Activated CD8-positive, alpha-beta memory T cell treated with anti-CD3 and anti-CD28 coated beads, Interleukin-2, amount 50 U/mL, for 24 hours (primary cell): ENCODE data around the gene RGS17.

ENCODE experiments used
- DNase-seq: peaks from one replicate; pipeline ENCODE4 v3.0.0-alpha.2; 2020; ENCODE audit errors: extremely low read depth

The RGS17 gene

DNA sequence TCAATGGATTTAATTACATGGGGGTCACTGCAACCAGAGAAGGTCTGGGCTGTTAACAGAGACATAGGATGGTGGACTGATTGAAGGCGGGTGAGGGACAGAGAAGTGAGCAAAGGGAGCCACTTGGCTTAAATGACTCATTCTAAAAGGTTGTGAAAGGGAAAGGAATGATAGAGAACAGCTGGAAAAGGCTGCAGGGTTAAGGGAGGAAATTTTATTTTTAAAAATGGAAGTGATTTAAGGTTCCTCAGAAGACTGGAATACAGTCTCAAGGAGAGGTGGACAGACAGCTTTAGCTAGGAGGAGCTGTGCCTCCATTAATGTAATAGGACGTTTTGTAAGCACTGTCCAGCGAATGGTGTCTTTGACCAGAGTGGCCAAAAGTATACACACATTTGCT, 46.7 kb downstream of the RGS17 start:
- no peak for DNase-seq

DNA sequence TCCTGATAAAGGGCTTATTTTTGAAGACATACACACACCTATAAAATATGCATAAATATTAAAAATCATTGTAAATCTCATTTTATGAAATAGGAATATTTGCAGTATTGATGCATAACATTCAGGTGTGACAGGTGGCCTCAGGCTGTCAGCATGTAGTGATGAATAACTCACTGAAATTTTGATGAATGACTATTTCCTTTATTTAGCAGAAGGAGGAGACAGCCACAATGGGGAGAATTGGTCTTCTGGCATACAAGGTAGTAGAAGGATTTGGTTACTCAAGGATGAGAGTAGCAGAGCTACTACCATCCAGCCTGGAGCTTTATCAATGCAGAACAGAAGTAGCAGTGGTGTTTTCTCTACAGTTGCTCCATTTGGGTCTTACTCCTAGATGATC, 47.2 kb downstream of the RGS17 start:
- DNase-seq = no peak

DNA sequence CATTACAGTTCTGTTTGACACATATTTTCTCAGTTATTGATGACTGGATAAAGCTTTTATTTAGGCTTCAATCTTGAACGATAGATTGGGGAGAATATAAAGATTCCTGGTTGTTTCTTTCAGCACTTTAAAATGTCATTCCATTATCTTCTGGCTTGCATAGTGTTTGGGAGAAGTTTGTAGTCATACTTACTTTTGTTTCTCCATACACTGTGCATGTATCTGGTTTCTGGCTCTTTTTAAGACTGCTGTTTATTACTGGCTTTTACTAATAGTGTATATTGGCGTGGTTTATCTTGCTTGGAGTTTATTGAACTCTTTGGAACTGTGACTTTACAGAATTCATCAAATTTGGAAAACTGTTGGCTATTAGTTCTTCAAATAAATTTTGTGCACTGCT, 49.2 kb downstream of the RGS17 start:
- no peak for DNase-seq

DNA sequence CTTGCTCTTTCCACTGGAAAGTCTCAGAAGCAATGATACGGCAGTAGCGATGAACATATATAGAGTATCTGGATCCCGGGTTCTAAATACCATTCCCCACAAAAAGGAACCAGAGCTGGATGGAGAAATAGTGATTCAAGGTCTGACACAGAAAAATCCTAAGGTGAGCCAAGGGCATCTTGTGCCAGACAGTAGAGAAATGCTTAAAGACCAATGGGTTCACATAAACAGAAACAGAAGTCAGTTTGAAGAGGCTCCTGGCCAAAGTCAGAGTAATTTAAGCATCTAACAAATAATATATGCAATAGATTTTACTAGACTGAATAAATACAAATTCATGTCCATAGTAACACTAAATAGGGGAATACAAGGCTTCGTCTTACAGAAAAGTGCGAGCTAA, 54.7 kb downstream of the RGS17 start:
- DNase-seq = no peak

DNA sequence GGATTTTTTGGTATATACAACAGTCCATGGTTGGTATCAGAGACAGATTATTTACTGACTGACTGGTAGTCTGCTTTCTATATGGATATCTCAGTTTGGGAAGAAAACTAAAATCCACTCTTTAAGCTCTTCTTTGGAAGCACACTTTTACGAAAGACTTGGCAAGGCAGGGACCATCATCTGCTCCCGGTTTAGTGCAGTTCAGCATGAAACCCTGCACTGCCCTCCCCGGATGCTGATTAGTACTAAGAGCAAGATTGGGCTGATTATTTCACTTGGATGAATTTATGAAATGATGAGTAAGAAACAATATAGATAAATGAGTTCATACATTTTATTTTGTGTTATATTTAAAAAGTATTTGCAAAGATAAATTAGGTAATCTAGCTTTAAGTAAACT, 56.3 kb downstream of the RGS17 start:
- DNase-seq = no peak

DNA sequence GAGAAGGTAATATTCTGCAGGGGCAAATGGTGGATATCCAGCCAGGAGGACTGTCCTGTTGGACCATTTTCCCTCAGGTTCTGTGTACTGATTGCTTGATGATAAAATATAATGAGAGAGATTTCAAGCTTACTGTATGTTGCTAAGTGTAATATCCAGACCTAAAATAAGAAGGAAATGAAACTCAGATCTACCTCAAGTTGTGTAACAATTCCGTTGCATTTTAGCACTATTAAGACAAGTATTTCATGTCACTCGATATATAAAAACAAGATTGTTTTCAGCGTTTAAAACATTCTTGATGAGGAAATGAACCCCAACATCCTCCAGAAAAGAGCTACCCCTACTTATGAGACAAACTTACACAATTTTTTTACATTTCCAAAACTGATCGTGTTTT, 57.2 kb downstream of the RGS17 start:
- no peak for DNase-seq

DNA sequence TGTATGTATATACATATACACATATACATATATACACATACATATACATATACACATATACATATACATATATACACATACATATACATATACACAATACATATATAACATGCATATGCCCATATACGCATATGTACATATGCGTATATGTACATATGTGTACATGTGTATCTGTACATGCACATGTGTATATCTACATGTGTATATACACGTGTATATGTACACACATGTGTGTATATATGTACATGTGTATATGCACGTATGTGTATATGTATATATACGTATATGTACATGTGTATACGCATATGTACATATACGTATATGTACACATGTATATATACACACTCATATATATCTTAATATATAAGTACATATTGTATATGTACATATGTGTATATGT, 60.3 kb downstream of the RGS17 start:
- no peak for DNase-seq

DNA sequence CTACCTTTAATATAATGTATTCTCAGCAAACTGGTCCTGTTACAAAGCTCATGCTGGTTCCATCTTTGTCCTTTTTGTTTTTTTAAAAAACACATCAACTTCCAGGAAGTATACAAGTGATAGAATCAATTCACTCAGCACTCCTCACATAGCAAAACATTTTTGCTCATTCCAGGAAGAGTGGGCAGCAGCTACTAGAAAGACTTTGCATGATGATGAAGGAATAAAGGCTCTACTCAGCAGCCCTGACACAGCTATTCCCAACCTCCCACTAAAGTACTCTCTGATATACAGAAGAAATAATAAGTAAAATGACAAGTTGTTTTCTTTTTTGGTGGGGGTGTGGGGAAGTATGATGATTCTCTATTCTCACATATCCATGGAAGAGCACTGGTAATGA, 61.2 kb downstream of the RGS17 start:
- DNase-seq = no peak

DNA sequence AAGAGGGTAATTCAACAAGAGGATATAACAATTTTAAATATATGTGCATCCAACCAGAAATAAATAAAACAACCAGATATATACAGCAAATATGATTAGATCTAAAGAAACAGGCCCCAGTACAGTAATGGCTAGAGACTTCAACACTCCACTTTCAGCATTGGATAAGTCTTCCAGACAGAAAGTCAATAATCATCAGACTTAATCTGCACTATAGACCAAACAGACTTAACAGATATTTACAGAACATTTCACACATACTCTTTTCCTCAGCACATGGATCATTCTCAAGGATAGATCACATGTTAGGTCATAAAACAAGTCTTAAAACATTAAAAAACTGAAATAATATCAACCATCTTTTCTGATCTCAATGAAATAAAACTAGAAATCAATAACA, 65.9 kb downstream of the RGS17 start:
- DNase-seq = no peak

DNA sequence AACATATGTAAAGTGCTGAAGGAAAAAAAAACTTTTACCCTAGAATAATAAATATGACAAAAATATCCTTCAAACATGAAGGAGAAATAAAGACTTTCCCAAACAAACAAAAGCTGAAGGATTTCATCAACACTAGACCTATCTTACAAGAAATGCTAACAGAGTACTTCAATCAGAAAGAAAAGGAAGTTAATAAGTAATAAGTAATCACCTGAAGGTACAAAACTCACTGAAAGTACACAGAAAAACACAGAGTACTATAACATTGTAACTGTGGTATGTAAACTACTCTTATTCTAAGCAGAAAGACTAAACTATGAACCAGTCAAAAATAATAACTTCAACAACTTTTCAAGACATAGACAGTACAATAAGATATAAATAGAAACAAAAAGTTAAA, 67.1 kb downstream of the RGS17 start:
- no peak for DNase-seq

DNA sequence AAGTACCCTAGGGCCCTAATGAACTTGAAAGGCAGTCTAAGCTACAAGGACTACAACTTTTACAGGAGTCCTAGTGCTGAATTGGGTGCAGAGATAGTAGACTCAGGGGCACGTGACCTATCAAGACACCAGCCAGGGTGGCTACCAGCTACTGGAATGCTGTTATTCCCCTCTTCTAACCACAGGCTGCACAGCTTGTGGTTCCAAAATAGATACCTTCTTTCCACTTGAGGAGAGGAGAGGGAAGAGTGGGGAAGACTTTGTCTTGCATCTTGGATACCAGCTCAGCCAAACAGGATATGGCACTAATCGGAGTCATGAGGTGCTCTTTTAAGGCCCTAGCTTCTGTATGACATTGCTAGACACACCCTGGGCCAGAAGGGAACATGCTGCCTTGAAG, 68.6 kb downstream of the RGS17 start:
- DNase-seq = no peak

DNA sequence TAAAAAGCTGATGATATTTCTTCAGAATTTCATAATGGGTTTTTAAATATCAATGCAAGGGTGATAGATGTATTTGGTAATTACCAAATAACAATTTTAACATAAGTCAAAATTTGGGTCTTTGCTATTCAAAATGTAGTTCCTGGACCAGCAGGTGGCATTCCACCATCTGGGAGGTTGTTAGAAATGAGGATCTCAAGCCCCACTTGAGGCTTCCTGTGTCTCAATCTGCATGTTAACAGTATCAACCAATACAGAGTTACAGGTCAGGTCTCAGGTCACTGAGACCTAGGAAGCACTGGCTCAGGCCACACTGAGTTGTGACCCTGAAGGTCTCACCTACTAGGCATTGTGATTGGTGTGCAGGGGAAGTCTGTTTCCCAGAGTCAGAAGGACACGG, 71.3 kb downstream of the RGS17 start:
- DNase-seq = no peak

DNA sequence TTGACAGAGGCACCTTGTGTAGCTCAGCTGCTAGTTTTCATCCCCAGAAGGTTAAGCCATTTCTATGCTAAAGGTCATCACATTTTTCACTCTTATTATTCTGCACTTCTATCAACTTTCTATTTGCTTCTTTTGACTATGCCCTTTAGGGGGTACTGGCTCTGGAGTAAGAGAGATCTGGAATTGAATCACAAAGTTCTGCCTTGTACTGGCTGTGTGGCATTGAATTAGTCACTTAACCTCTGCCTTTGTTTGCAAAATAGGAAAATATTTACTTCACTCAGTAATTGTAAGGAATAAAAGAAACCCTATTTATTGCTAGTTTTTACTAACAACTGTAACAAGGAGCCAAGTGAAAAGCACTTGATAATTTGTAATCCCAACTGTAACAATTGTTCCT, 71.8 kb downstream of the RGS17 start:
- DNase-seq = no peak

DNA sequence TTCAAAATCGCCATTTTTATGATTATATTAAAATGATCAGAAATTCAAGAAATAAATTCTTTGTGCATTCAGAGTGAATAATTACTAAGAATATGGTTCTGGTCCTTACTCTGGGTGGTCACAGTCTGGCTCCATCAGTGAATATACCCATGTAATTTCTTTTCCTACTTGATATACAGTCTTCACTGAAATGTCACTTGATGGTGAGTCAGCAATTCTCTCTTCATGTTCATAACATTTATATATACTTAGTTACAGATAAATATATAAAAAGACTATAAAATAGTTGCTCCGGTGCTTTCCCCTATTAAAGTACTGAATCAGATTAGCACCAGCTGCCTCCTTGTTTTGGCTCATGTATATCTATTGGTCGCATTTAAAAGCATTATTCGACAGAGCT, 72.2 kb downstream of the RGS17 start:
- no peak for DNase-seq

DNA sequence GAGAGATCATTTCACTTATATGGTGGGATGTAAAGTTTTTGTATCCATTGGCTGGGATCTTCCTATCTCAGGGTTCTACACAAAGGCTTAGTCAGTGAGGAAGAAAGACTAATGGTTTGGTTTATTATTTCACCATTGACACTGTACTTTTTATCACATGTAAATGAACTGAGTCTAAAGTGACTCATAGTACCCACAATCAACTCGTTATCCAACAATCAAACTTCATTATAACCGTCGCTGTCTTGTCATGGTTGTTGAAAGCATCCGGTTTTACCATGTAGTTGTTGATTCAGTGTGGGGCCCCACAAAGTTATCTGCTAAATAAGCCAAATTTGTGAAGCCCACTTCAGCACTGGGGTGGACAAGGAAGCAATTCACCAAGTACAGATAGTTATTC, 72.8 kb downstream of the RGS17 start:
- DNase-seq = no peak

DNA sequence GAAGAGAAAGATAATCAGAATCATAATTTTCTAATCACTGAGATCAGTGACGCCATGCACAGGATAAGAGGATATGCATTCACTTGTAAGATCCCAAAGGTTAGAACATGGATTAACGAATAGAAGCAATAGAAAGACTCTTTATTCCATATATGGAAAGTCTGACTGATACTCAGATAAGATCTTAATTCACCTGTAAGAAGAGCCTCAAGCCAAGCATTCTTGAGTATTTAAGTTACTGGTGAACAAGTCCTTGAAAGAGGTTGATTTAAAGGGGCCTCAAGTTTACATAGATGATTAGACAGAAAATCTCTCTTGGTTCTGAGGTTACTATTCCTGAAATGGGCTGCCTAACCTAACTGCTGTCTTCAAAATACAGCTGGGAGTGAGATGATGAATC, 74.8 kb downstream of the RGS17 start:
- no peak for DNase-seq

DNA sequence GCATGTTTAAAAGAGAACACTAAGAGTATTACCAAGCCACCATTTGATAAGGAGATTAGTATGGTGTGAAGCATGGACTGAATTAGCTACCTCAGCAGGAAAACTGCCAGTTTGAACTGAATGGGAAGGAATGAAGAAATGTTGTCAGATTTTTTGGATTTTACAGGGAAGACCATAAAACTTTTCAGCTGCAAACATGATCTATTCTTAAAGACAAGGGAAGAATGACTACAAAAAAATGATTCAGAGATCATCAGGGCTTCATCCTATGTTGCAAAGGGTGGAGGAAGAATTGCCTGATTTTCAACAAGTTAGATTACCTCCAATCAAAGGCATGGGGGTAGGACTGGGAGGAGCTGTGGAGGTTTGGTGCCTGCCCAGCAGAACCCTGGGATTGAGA, 79.3 kb downstream of the RGS17 start:
- DNase-seq = no peak

DNA sequence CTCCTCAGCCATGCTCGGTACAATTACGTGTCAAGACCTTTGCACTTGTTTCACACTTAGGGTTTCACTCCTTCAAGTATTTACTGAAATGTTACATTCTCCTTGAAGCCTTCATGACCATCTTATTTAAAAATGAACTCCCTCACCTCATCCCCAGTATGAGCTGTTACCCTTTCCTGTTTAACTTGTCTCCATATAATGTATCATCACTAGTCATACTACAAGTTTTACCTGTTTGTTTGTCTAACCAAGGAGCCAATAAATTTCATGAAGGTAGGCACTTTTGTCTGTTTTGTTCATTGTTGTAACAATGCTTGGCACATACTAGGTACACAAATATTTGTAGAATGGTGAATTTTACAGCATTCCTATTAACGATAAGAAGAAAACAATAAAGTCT, 82.5 kb downstream of the RGS17 start:
- no peak for DNase-seq

DNA sequence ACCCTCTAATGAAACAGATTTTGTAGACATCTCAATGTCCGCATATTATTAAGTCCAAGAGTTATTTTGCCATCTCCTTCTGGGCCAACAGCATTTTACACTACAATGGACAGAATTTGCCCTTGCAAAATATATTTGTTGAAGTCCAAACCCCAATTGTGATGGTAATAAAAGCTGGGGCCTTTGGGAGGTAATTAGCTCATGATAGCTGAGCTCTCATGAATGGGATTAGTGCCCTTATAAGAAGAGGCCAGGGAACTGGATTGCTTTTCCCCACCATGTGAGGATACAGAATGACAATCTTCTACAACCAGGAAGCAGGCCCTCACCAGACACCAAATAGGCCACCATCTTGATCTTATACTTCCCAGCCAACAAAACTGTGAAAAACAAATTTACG, 83.7 kb downstream of the RGS17 start:
- DNase-seq = no peak

DNA sequence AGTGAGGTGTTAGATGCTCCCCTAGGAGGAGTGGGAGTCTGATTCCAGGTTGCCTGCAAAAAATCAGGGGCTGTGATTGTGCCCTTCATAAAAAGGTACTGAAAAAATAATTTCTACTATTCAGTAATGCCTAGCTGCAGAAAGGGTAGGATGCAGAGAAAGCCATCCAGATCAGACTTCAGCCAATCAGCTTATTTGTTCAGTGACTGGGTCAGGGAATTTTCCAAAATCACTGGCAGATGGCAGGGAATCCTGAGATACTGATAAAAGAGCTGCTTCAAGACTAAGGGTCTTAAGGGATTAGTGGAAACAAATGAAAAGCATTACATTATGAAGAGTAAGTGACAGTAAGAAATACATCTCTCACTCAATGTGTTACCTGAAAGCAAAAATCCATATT, 85.8 kb downstream of the RGS17 start:
- DNase-seq = no peak

DNA sequence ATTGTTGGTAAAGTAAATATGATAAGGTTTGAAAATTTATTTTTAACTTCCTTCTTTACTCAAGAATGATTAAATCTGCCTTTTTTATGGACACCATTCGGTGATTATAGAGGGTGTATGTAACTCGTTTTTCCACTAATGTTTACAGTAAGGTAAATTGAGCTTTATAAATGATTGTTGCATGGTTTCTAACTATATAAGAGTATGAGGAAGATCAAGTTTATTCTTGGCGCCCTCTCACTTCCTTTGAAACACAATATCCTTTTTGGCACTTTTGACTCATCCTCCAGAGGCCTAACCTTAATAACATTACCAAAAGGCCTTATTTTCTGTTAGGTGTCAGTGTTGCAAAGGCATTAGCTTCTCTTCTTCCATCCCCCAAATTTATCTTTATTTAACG, 86.8 kb downstream of the RGS17 start:
- DNase-seq = no peak

DNA sequence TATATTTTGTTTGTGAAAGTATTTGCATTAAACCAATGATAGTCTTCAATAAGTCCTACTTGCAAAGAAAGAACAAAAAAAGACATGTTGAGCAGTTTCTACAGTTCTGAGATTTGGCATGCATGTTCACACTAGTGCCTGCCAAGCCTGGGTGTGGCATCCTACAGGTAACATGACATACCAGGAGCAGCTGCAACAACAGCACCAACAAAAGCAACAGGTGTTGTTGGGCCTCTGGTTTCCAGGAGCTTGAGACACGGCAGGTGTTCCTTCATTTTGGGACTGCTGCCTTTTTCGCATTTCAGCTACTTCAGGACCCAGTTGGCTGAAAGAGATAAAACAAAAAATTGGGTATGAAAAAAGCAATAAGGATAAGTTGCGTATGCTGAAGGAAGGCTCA, 87.4 kb downstream of the RGS17 start:
- no peak for DNase-seq

DNA sequence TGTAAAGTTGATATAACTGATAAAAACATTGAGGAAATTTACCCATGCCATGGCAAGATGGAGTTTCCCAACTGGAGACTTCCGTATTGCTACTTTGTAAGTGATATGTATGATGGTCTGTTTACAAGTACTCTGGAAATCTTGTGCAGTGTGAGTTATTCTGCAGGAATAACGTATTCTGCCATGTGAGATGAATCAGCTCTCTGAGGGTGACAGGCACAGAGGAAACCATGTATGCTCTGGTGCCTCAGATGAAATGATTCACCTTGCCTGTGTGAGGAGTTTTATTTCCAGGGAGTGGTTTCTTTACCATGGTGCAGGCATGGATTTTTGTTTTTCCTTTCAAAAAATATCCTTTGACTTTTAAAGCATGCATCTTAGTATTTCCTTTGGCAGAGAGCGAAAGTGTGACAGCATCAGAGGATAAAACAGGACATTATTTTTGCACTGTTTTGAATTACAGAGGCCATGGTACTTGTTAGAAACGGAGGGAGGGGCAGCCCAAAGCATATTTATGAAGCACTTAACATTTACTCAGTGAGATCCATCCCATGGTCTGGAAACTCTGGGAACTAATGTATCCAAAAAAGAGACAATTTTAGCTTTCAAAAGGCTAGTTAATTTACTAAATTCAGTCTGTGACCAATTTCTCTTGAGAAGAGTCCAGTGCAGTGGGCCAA, 92.6 kb downstream of the RGS17 start:
- DNase-seq = no peak

DNA sequence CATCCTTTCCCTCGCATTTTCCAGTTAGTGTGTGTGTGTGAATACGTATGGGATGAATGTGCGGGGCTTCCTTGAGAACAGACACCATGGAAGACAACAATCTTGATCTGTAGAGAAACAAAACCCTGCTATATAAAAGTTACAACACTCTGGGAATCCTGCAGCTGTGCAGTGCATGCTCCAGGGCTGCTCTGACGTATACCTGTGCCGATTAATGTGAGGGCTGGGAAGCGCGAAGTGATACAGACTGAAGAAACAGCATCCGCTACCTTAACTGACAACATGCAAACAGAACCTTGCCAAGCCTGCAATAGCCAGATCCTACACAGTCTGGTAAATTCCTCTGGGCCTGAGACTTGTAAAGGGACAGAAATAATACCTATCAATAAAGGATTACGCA, 96.9 kb downstream of the RGS17 start:
- DNase-seq = no peak
